AG04449 (cell line): ENCODE measurements around the gene DDIAS.
"Not testable (repeated sequence)": the region's sequence is repeated elsewhere in the genome, so short reads cannot be mapped to it uniquely, and the experiment has no call there.

Experiments
- CTCF ChIA-PET: fragments of 350-600 bp; formaldehyde crosslinking; extraction: SDS; loops from one replicate; lab custom pipeline; 2021; ENCODE audit warnings: antibody characterized with exemption; lab: Yijun Ruan, JAX
- POLR2A ChIA-PET: fragments of 400-600, 350-600 bp; formaldehyde crosslinking; extraction: SDS; loops from one replicate; lab custom pipeline; 2020; ENCODE audit warnings: antibody characterized with exemption, inconsistent platforms; lab: Yijun Ruan, JAX
- DNase-seq: peaks from one replicate; pipeline ENCODE4 v3.0.0-alpha.2; 2010; ENCODE audit warnings: low read depth, low spot score
- H3K4me3 ChIP-seq: 2 replicates; pipeline ENCODE4 v1.5.1; 2011; ENCODE audit warnings: low read depth, mild to moderate bottlenecking, control low read depth, low read length
- TF ChIP-seq, protein P1 (sequence below): IDR thresholded peaks from one replicate; pipeline ENCODE4 v1.5.1; 2011; ENCODE audit warnings: mild to moderate bottlenecking, moderate library complexity, low read length, control low read depth, inconsistent platforms; ENCODE audit not compliant: insufficient read depth; ENCODE audit errors: missing control alignments

Gene DDIAS

DNA sequence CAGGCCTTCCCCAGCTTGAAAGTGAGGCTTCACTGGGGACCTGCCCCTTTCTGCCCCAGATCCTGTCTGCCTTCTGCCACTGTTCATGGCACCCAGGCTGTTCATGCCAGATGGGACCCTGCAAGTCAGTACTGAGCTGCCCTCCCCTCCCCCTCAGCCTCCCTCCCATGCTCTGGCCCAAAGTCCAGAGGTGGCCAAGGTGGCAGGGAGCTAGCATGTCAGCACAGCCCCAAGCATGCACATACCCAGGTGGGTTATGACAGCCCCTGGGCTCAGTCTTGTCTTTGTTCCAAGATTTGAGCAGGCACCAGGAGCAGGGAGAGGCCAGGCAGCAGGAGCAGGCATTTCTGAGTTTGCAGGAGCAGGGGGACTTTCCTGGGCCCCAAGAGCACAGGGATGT, 44.1 kb downstream of the DDIAS start:
- ChIA-PET CTCF (interaction anchor here (0.7 to 2.2 kb wide), 2 partner anchors 13 to 15 kb away, joined by 3 to 5 read pairs; no protein-coding TSS in a partner anchor), POLR2A (no interaction called here)
- TF ChIP-seq, protein P1, sequence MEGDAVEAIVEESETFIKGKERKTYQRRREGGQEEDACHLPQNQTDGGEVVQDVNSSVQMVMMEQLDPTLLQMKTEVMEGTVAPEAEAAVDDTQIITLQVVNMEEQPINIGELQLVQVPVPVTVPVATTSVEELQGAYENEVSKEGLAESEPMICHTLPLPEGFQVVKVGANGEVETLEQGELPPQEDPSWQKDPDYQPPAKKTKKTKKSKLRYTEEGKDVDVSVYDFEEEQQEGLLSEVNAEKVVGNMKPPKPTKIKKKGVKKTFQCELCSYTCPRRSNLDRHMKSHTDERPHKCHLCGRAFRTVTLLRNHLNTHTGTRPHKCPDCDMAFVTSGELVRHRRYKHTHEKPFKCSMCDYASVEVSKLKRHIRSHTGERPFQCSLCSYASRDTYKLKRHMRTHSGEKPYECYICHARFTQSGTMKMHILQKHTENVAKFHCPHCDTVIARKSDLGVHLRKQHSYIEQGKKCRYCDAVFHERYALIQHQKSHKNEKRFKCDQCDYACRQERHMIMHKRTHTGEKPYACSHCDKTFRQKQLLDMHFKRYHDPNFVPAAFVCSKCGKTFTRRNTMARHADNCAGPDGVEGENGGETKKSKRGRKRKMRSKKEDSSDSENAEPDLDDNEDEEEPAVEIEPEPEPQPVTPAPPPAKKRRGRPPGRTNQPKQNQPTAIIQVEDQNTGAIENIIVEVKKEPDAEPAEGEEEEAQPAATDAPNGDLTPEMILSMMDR, result no peak
- no peak for DNase-seq
- no peak overlapping the region for H3K4me3 ChIP-seq

DNA sequence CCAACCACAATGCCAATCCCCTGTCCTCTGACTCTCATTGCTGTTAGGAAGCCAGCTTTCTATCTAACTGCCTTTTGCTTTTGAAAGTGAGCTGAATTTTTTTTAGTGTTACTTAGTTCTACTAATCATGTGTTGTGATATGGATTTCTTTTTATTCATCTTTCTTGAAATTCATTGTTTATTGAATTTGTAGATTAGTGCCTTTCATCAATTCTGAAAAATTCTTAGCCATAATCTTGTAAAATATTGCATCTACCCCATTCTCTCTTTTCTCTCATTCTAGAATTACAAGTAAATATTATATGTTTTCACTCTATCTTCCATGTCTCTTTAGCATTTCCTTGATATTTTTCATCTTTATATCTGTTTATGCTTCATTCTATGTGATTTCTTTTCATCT, 47.8 kb downstream of the DDIAS start:
- no peak overlapping the region for H3K4me3 ChIP-seq
- TF ChIP-seq, protein P1, result no peak
- ChIA-PET POLR2A (no interaction called here), CTCF (no interaction called here)
- DNase-seq, result no peak

DNA sequence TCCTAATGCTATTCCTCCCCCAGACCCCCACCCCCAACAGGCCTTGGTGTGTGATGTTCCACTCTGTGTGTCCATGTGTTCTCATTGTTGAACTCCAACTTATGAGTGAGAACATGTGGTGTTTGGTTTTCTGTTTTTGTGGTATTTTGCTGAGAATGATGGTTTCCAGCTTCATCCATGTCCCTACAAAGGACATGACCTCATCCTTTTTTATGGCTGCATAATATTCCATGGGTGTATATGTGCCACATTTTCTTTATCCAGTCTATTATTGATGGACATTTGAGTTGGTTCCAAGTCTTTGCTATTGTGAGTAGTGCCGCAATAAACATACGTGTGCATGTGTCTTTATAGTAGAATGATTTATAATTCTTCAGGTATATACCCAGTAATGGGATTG, 49.0 kb downstream of the DDIAS start:
- DNase-seq, H3K4me3 ChIP-seq, POLR2A ChIA-PET, CTCF ChIA-PET: not testable (repeated sequence)

DNA sequence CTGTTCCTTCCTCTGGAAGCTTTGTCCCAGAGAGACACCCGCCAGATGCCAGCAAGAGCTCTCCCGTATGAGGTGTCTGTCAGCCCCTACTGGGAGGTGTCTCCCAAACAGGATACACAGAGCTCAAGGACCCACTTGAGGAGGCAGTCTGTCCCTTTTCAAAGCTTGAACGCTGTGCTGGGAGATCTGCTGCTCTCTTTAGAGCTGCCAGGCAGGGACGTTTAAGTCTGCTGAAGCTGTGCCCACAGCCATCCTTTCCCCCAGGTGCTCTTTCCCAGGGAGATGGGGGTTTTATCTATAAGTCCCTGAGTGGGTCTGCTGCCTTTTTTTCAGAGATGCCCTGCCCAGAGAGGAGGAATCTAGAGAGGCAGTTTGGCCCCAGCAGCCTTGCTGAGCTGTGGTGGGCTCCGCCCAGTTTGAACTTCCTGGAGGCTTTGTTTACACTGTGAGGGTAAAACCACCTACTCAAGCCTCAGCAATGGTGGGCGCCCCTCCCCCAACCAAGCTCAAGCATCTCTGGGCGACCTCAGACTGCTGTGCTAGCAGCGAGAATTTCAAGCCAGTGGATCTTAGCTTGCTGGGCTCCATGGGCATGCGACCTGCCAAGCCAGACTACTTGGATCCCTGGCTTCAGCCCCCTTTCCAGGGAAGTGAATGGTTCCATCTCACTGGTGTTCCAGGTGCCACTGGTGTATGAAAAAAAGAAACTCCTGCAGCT, 54.4 kb downstream of the DDIAS start:
- POLR2A ChIA-PET, H3K4me3 ChIP-seq: not testable (repeated sequence)

DNA sequence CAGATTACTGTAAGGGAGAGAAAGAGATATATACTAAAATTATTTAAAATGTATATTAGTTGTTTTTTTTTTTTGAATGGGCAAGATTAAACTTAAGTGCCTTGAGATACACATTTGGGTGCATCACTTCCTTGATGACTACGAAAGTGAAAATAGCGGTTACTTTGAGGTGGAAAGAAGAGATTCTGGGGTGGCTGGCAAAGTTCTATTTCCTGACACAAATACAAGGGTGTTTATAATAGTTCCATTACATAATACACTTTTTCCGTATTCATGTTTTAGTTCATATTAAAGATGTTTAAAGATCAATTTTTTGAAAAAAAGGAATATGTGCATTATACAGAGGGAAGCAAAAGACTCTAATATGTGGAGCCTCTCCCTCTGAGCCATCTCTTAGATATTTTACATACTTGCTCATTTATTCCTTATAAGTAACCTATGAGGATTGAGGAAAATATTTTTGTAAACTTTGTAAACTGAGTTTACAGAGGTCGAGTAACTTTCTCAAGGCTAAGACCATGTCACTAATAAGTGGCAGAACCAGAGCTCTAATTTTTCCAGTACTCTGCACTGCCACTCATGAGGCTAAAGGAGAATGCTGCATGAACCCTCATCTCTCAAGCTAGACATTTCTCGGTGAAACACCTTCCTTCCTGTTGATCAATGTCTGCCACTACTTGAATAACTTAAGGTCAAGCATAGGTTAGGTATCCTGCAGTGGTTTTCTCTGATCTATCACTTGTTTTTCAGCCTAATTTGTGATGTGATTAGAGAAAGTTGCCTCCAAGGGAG, 58.6 kb downstream of the DDIAS start:
- H3K4me3 ChIP-seq, result no peak overlapping the region
- TF ChIP-seq, protein P1, result no peak
- ChIA-PET POLR2A (no interaction called here), CTCF (interaction anchor here (1.0 to 3.2 kb wide), 3 partner anchors 12 to 33 kb away, joined by 3 to 8 read pairs (median 4); no protein-coding TSS in a partner anchor)
- no peak for DNase-seq

More for the DNA sequence above, 54.4 kb downstream of the DDIAS start:
- CTCF ChIA-PET, DNase-seq: not testable (repeated sequence)

DNA sequence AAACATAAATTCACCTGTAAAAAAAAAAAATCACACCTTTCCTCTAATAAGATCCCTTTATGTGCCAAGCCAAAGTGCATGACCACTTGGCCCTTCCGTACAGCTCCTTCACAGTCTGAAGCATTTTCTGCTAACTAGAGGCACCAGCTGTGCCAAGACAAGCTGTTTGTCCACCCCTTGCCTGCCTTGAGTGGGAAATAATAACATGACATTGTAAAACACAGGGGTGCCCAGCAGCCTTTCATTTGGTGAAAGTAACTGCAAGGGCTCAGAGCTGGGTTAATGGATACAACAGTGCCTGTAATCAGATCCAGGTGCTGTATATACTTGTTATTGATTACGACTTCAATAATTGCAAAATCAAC, 59.2 kb downstream of the DDIAS start:
- DNase-seq, result no peak
- CTCF ChIA-PET, result interaction anchor here (1.9 to 3.2 kb wide), 2 partner anchors 12 to 34 kb away, joined by 4 to 8 read pairs; no protein-coding TSS in a partner anchor

DNA sequence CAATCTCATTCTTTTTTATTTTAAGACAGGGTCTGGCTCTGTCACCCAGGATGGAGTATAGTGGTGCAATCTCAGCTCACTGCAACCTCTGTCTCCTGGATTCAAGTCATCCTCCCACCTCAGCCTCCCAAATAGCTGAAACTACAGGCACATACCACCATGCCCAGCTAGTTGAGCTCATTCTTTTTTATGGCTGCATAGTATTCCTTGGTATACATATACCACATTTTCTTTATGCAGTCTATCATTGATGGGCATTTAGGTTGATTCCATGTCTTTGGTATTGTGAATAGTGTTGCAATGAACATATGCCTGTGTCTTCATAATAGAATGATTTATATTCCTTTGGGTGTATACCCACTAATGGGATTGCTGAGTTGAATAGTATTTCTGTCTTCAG, 60.5 kb downstream of the DDIAS start:
- POLR2A ChIA-PET, H3K4me3 ChIP-seq, DNase-seq: not testable (repeated sequence)
- CTCF ChIA-PET, result interaction anchor here (1.9 to 3.2 kb wide), 2 partner anchors 13 to 35 kb away, joined by 4 to 8 read pairs; no protein-coding TSS in a partner anchor

More for the DNA sequence above, 59.2 kb downstream of the DDIAS start:
- POLR2A ChIA-PET, result no interaction called here
- H3K4me3 ChIP-seq, result no peak overlapping the region
- TF ChIP-seq, protein P1, result no peak
